Neuronal stem cell (in vitro differentiated cells): ENCODE measurements around the gene LAMA2.

ENCODE experiments used
- DNase-seq: peaks from one replicate; pipeline ENCODE4 v3.0.0-alpha.2; 2013; ENCODE audit warnings: low spot score
- H2AFZ ChIP-seq: one replicate; pipeline ENCODE4 v1.6.1; 2013; ENCODE audit warnings: mild to moderate bottlenecking, low read length, inconsistent platforms
- H2AK5ac ChIP-seq: 2 replicates; pipeline ENCODE4 v1.6.1; 2013; ENCODE audit warnings: low read depth, mild to moderate bottlenecking, inconsistent platforms, low read length, moderate library complexity, mixed read lengths
- H2BK120ac ChIP-seq: 2 replicates; pipeline ENCODE4 v1.6.1; 2013; ENCODE audit warnings: low read depth, mild to moderate bottlenecking, inconsistent platforms, low read length, moderate library complexity, mixed read lengths
- H2BK12ac ChIP-seq: one replicate; pipeline ENCODE4 v1.6.1; 2013; ENCODE audit warnings: low read length, inconsistent platforms
- H2BK15ac ChIP-seq: 2 replicates; pipeline ENCODE4 v1.6.1; 2013; ENCODE audit warnings: mild to moderate bottlenecking, low read length, inconsistent platforms, mixed read lengths
- H2BK5ac ChIP-seq: one replicate; pipeline ENCODE4 v1.6.1; 2013; ENCODE audit warnings: inconsistent platforms, mild to moderate bottlenecking, low read length, moderate library complexity
- H3K14ac ChIP-seq: one replicate; pipeline ENCODE4 v1.6.1; 2013; ENCODE audit warnings: low read length, inconsistent platforms
- H3K18ac ChIP-seq: 2 replicates; pipeline ENCODE4 v1.6.1; 2013; ENCODE audit warnings: low read length, inconsistent platforms
- H3K23ac ChIP-seq: 2 replicates; pipeline ENCODE4 v1.6.1; 2013; ENCODE audit warnings: low read depth, mild to moderate bottlenecking, mixed read lengths, low read length, inconsistent platforms; ENCODE audit not compliant: poor library complexity
- H3K27ac ChIP-seq: replicated peaks from 3 replicates; pipeline ENCODE4 v1.5.1; 2013; ENCODE audit warnings: low read length, inconsistent platforms
- H3K27me3 ChIP-seq, 3 experiments: 2 replicates each; pipeline ENCODE4 v1.6.1; 2013; ENCODE audit warnings: low read length in 3 of 3, mild to moderate bottlenecking in 2 of 3, inconsistent platforms in 1 of 3, low read depth in 1 of 3, mixed read lengths in 1 of 3, moderate library complexity in 1 of 3; ENCODE audit not compliant: control insufficient read depth in 3 of 3, insufficient read depth in 3 of 3
- H3K36me3 ChIP-seq, 2 donors: replicated peaks in 1 of 2; 2 replicates each; pipeline ENCODE4 v1.6.1; 2013; ENCODE audit warnings: low read length in 2 of 2; ENCODE audit not compliant: control insufficient read depth in 2 of 2, insufficient read depth in 2 of 2
- H3K4ac ChIP-seq: 2 replicates; pipeline ENCODE4 v1.6.1; 2013; ENCODE audit warnings: inconsistent platforms, mild to moderate bottlenecking, low read length, moderate library complexity
- H3K4me1 ChIP-seq, 2 donors: 1 replicate in 1 of 2; 2 replicates in 1 of 2; pipeline ENCODE4 v1.6.1; 2013; ENCODE audit warnings: low read length in 2 of 2, low read depth in 1 of 2; ENCODE audit not compliant: control insufficient read depth in 2 of 2, insufficient read depth in 1 of 2
- H3K4me2 ChIP-seq: one replicate; pipeline ENCODE4 v1.6.1; 2013; ENCODE audit warnings: mild to moderate bottlenecking, low read length, inconsistent platforms; ENCODE audit not compliant: insufficient read depth, poor library complexity, severe bottlenecking
- H3K4me3 ChIP-seq, 2 donors: 2 replicates each; pipeline ENCODE4 v1.5.1; 2013; ENCODE audit warnings: low read length in 2 of 2, mild to moderate bottlenecking in 2 of 2, inconsistent platforms in 1 of 2, moderate library complexity in 1 of 2
- H3K79me1 ChIP-seq: one replicate; pipeline ENCODE4 v1.6.1; 2013; ENCODE audit warnings: low read depth, mild to moderate bottlenecking, inconsistent platforms, low read length, moderate library complexity
- H3K9ac ChIP-seq: one replicate; pipeline ENCODE4 v1.6.1; 2013; ENCODE audit warnings: mild to moderate bottlenecking, low read depth, low read length, inconsistent platforms; ENCODE audit not compliant: poor library complexity
- H3K9me3 ChIP-seq, 2 donors: replicated peaks in 1 of 2; 2 replicates each; pipeline versions ENCODE3 to v1.6.1; 2013; ENCODE audit warnings: low read length in 2 of 2, mild to moderate bottlenecking in 2 of 2, inconsistent platforms in 1 of 2, low read depth in 1 of 2, mixed read lengths in 1 of 2, moderate library complexity in 1 of 2; ENCODE audit not compliant: control insufficient read depth in 2 of 2, insufficient read depth in 1 of 2
- H4K8ac ChIP-seq: one replicate; pipeline ENCODE4 v1.6.1; 2013; ENCODE audit warnings: low read depth, mild to moderate bottlenecking, inconsistent platforms, low read length, moderate library complexity
- H4K91ac ChIP-seq: one replicate; pipeline ENCODE4 v1.6.1; 2013; ENCODE audit warnings: low read length, low read depth, mild to moderate bottlenecking, inconsistent platforms; ENCODE audit not compliant: poor library complexity
- WGBS, 2 donors: extraction: QIAGEN DNeasy Blood & Tissue Kit; methylation state at CpG; one replicate each; pipeline ENCODE4 v1.1.7; 2013; ENCODE audit warnings: missing lambda C conversion rate in 2 of 2, mixed read lengths in 1 of 2; ENCODE audit not compliant: insufficient read length in 2 of 2, insufficient replicate concordance in 1 of 2; ENCODE audit errors: extremely low coverage in 2 of 2; 5-methylcytosine and 5-hydroxymethylcytosine counted together

The LAMA2 gene

GRCh38 chr6:129263176-129263575, 380.2 kb downstream of the LAMA2 start:
- Histone ChIP-seq H2BK5ac (no peak overlapping the region), H3K23ac (no peak overlapping the region), H2BK120ac (no peak overlapping the region), H3K4me1 (no peaks in the 10 kb centered on the region), H3K4me3 (no peak overlapping the region), H3K9ac (no peak overlapping the region), H4K91ac (no peak overlapping the region), H3K18ac (no peak overlapping the region), H2AK5ac (no peak overlapping the region), H2BK12ac (no peak overlapping the region), H3K4ac (no peak overlapping the region), H3K27ac (no peak overlapping the region), H3K79me1 (no peaks in the 10 kb centered on the region), H3K27me3 (no peaks in the 10 kb centered on the region), H3K36me3 (no peaks in the 10 kb centered on the region), H3K4me2 (no peak overlapping the region), H4K8ac (no peak overlapping the region), H3K14ac (no peak overlapping the region), H2BK15ac (no peak overlapping the region), H3K9me3 (no peaks in the 10 kb centered on the region), H2AFZ (no peak overlapping the region)
- no peak for DNase-seq
- WGBS, 2 donors: no CpG with 5 or more reads among the region's 8 CpGs

GRCh38 chr6:129264480-129265045, 381.6 kb downstream of the LAMA2 start:
- no peak overlapping the region for H3K14ac ChIP-seq
- no peak overlapping the region for H2AFZ ChIP-seq
- H3K9ac ChIP-seq: no peak overlapping the region
- no peak overlapping the region for H3K4ac ChIP-seq
- H3K4me2 ChIP-seq: no peak overlapping the region
- no peak for DNase-seq
- H3K79me1 ChIP-seq: no peaks in the 10 kb centered on the region
- H3K27me3 ChIP-seq: no peaks in the 10 kb centered on the region
- no peak overlapping the region for H3K4me3 ChIP-seq
- no peak overlapping the region for H3K23ac ChIP-seq
- H2BK15ac ChIP-seq: no peak overlapping the region
- no peak overlapping the region for H4K8ac ChIP-seq
- H3K27ac ChIP-seq: no peak overlapping the region
- no peaks in the 10 kb centered on the region for H3K9me3 ChIP-seq
- H2BK12ac ChIP-seq: no peak overlapping the region
- no peaks in the 10 kb centered on the region for H3K4me1 ChIP-seq
- no peak overlapping the region for H3K18ac ChIP-seq
- H2AK5ac ChIP-seq: no peak overlapping the region
- H2BK5ac ChIP-seq: no peak overlapping the region
- no peak overlapping the region for H4K91ac ChIP-seq
- WGBS, 2 donors: no CpG with 5 or more reads among the region's 3 CpGs
- H3K36me3 ChIP-seq: no peaks in the 10 kb centered on the region
- no peak overlapping the region for H2BK120ac ChIP-seq

- H2BK12ac ChIP-seq: no peak overlapping the region
- H2BK5ac ChIP-seq: no peak overlapping the region
- no peak overlapping the region for H3K23ac ChIP-seq
- no peak overlapping the region for H2AK5ac ChIP-seq
- H3K79me1 ChIP-seq: no peaks in the 10 kb centered on the region
- DNase-seq: no peak
- no peak overlapping the region for H4K8ac ChIP-seq
- H2BK15ac ChIP-seq: no peak overlapping the region
- H2BK120ac ChIP-seq: no peak overlapping the region
- H3K4me3 ChIP-seq: no peak overlapping the region
- no CpG with 5 or more reads among the region's 5 CpGs for WGBS, 2 donors
- H3K4ac ChIP-seq: no peak overlapping the region
- H4K91ac ChIP-seq: no peak overlapping the region
- no peaks in the 10 kb centered on the region for H3K4me1 ChIP-seq
- no peak overlapping the region for H3K14ac ChIP-seq
- no peak overlapping the region for H3K4me2 ChIP-seq
- no peak overlapping the region for H3K9ac ChIP-seq
- H3K36me3 ChIP-seq: no peaks in the 10 kb centered on the region
- H3K18ac ChIP-seq: no peak overlapping the region
- H2AFZ ChIP-seq: no peak overlapping the region
- H3K27me3 ChIP-seq: no peaks in the 10 kb centered on the region
- H3K27ac ChIP-seq: no peak overlapping the region
- no peaks in the 10 kb centered on the region for H3K9me3 ChIP-seq
Observed at GRCh38 chr6:129267028-129267427, 384.1 kb downstream of the LAMA2 start.

DNA sequence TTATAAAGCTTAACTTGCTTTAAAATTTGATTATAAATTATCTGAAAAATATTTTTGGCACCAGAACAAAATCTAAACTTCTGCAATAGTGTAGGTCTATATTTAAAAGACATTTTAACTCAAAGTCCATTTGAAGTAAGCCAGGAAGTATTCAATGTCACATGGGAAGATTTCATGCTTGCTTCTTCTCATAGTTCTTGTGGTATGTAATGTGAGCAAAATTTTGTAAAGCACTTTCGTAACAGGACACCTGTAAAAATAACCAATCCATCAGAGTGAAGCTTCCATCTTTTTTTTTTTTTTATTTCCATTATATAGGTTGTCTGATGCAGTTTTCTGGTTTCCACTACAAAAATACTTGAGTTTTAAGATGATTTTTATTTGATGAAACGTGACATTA, 386.1 kb downstream of the LAMA2 start:
- Histone ChIP-seq H3K4me2 (no peak overlapping the region), H3K4ac (no peak overlapping the region), H3K9ac (no peak overlapping the region), H3K4me3 (no peak overlapping the region), H4K8ac (no peak overlapping the region), H2BK120ac (no peak overlapping the region), H3K18ac (no peak overlapping the region), H3K23ac (no peak overlapping the region), H3K14ac (no peak overlapping the region), H3K27ac (no peak overlapping the region), H2BK15ac (no peak overlapping the region), H2AFZ (no peak overlapping the region), H2BK12ac (no peak overlapping the region), H3K36me3 (no peaks in the 10 kb centered on the region), H3K4me1 (no peaks in the 10 kb centered on the region), H3K79me1 (no peaks in the 10 kb centered on the region), H3K27me3 (no peaks in the 10 kb centered on the region), H2AK5ac (no peak overlapping the region), H2BK5ac (no peak overlapping the region), H4K91ac (no peak overlapping the region), H3K9me3 (no peaks in the 10 kb centered on the region)
- no peak for DNase-seq
- no CpG with 5 or more reads among the region's 2 CpGs for WGBS, 2 donors
